ENCODE measurements around the gene TMEM151B.

The TMEM151B gene

DNA sequence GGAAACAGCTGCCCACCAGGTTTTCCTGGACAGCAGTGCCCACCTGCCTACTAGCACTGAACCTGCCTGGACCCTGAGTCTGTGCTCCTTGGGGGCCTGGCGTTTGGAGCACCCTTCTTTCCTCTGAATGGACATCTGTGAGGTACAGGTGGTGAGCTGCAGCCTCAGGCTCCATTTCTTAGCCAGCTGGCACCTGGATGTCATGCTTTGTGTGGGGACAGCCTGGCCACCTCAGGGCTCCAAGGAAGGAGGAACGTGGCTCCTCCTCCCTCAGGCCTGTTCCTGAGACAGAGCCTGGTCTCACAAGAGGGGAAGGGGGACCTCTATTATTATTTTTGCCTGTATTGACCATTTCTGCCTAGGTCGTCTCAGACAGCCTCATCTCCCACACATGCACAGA lies 8.1 kb downstream of the TMEM151B start:
- DNase-seq (ENCODE audit: low read depth): no peak
- TF ChIP-seq CTCF (IDR thresholded peaks at IDR 0.05; ENCODE audit: control insufficient read depth, extremely low read depth, insufficient read depth): no peak

DNA sequence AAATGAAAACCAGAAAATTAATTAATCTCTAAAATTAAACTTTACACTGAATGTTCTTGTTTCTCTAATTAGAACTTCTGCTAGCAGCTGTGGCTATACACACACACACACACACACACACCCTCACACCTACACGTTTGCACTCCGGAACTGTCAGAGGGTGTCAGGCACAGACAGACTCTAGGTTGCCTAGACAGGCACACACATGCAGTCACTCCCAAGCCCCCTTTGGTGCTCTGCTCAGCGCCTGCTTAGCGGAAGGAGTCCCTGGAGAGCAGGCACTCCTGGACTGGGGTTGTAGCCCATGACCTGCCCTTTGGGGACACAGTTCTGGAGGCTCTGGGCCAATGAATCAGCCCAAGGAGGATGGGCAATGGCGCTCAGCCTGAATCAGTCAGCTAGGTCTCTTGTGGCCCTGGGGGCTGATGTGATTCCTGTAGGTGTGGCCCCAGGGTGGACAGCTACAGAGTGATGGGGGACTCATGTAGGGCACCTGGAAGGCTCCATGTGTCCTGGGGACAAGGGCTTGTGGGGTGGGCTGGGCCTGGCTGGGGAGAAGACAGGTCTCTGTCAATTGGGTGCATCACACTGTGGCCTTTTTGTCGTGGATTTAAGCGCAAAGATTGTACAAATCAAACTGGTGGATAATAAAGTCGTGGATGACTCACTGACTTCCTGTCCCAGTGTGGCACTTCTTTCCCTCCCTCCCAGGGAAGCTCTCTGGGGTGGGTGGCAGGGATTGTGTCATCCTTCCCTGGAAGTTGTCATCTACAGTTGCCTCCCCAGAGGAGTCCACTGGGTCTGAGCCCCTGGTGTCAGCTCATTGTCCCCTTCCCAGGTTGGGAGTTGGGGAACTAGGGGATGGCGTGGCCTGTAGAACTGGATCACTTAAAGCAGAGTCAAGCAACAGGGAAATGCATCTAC lies 8.8 kb downstream of the TMEM151B start:
- no peak for TF ChIP-seq CTCF (IDR thresholded peaks at IDR 0.05; ENCODE audit: control insufficient read depth, extremely low read depth, insufficient read depth)
- no peak overlapping the region for H3K4me3 ChIP-seq (ENCODE audit: low read depth, low read length)
- no peak for DNase-seq (ENCODE audit: low read depth)

More for the DNA sequence above, 8.1 kb downstream of the TMEM151B start:
- no peak overlapping the region for H3K4me3 ChIP-seq (ENCODE audit: low read depth, low read length)

DNA sequence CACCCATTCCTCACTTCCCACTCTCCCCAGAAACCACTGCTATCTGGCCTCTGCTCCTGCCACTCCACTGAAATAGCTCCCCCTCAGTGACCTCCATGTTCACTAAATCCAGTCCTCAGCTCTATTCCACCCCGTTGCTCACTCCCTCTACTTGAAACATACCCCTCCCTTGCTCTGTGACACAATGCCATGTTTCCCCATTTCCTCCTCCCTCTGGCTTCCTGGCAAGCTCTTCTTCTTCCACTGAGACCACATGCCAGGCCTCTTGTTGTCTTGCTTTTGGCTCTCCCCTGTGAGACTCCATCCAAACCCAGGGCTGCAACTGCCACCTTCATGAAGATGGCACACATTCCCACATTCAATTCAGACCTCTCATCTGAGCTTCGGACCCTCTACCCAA lies 13.9 kb downstream of the TMEM151B start:
- no peak for DNase-seq (ENCODE audit: low read depth)
- no peak for TF ChIP-seq CTCF (IDR thresholded peaks at IDR 0.05; ENCODE audit: control insufficient read depth, extremely low read depth, insufficient read depth)
- H3K4me3 ChIP-seq (ENCODE audit: low read depth, low read length): no peak overlapping the region

DNA sequence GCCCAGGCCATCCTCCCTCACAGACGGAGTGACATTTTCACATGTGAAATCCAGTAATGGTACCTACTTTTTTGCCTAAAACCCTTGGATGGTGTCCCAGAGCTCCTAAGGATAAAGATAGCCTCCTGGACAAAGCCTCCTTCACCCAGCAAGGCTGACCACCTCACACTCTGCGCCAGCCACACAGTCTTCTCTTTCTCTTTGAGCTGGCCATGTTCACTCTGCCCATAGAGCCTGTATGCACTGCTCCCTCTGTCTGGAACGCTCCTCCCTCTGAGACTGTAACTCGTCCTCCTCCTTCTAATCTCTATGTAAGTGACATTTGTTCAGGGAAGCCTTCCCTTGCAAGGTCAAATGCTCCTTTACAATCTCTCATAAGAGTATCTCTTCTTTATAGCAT lies 14.6 kb downstream of the TMEM151B start:
- no peak for DNase-seq (ENCODE audit: low read depth)
- TF ChIP-seq CTCF (IDR thresholded peaks at IDR 0.05; ENCODE audit: control insufficient read depth, extremely low read depth, insufficient read depth): no peak
- no peak overlapping the region for H3K4me3 ChIP-seq (ENCODE audit: low read depth, low read length)

DNA sequence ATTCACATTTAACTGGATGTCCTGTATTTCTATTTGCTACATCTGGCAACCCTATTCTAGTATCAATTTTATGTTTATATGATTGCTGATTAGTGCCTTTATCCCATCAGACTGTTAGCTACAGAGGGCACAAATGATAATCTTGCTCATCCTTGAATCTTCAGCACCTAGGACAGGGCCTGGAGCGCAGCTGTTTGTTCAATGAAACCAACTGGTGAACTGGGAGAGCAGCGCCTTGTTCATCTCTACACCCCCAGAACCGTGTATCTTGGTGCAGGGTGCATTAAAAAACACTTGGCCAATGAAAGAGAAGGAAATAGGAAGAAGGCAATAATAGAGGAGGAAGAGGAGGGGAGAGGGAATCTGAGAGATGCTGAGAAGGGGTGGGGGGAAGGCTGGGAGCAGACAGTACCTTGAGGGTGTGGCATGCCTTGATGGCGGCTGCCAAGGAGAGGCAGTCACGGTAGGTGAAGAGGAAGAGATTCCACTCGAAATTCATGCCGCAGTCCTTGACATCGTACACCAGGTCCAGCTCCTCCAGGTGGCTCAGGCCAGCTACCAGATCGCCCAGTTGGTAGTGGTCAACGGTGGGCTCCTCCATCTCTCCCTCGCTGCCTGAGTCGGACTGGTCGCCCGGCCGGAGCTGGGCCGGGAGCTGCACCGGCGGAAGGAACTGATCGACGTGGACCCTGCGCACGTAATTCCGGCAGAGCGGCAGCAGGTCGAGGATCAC lies 15.5 kb downstream of the TMEM151B start:
- no peak for DNase-seq (ENCODE audit: low read depth)
- no peak for TF ChIP-seq CTCF (IDR thresholded peaks at IDR 0.05; ENCODE audit: control insufficient read depth, extremely low read depth, insufficient read depth)
- no peak overlapping the region for H3K4me3 ChIP-seq (ENCODE audit: low read depth, low read length)

DNA sequence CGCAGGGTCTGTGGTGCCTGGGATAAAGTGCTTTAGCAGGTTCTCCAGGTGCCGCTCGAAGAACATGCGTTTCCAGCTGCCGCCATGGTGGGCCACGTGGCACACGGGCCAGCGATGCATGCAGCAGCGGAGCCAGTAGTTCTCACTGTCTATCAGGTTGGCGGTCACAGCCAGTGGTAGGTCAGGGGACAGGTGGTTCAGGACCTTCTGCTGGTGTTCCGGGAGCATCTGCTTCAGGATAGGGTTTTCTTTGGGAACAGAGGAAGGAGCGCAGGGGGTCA lies 16.0 kb downstream of the TMEM151B start:
- no peak for DNase-seq (ENCODE audit: low read depth)
- TF ChIP-seq CTCF (IDR thresholded peaks at IDR 0.05; ENCODE audit: control insufficient read depth, extremely low read depth, insufficient read depth): no peak

More for the DNA sequence above, 16.0 kb downstream of the TMEM151B start:
- no peak overlapping the region for H3K4me3 ChIP-seq (ENCODE audit: low read depth, low read length)

Measured in LNCaP clone FGC (cell line).